GM21576 (cell line): Measurements from ENCODE around the gene GSTO1.
"Not testable (repeated sequence)": the region's sequence is repeated elsewhere in the genome, so short reads cannot be mapped to it uniquely, and the experiment has no call there.

Source experiments
- ATAC-seq: cut with Tn5 transposase; IDR thresholded peaks from one replicate; pipeline ENCODE4 v1.9.1; 2021; ENCODE audit warnings: mild to moderate bottlenecking, moderate library complexity; ENCODE audit not compliant: unreplicated experiment

GSTO1 gene

DNA sequence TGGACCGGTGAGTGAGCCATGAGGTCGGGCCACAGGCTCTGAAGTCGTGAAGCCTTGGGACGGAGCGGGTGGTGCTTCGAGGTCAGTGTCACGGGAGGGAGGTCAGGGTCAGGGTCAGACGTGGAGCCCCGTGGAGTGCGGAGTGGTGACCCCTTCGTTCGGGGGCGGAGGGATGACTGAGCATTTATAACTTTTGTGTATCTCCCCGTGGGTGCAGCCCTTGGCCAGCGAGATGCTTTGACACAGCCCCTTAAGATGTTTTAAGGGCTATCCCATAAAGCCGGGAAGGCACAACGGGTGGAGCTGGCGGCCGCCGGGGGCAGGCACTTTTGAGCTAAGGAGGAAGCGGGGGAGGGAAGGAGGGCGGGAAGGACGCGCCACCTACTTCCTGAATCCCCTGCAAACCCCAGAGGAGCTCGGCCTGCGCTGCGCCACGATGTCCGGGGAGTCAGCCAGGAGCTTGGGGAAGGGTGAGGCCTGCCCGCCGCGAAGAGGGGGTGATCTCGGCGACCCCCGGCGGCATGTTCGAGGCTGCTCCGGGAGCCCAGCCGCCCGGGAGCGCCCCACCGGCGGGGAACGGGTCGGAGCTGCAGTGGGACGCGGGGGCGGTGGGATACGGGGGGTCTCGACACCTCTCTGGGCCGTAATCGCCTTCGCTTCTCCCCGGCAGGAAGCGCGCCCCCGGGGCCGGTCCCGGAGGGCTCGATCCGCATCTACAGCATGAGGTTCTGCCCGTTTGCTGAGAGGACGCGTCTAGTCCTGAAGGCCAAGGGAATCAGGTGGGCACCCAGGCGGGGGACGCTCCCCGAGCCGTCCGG, at the start of gene GSTO1:
Gene GSTO1 (plus strand): TSS at position 400 of the 818 bp plus-strand sequence. CDS start 37 bp downstream, at position 437.
- ATAC-seq: peak; percentile 74

- no peak for ATAC-seq
These were observed 46.0 kb upstream of the GSTO1 start for GRCh38 chr10:104208730-104209129.

- ATAC-seq: no peak
These were observed 45.0 kb upstream of the GSTO1 start for GRCh38 chr10:104209575-104210198.

GRCh38 chr10:104216631-104217030, 38.1 kb upstream of the GSTO1 start:
- ATAC-seq: no peak

DNA sequence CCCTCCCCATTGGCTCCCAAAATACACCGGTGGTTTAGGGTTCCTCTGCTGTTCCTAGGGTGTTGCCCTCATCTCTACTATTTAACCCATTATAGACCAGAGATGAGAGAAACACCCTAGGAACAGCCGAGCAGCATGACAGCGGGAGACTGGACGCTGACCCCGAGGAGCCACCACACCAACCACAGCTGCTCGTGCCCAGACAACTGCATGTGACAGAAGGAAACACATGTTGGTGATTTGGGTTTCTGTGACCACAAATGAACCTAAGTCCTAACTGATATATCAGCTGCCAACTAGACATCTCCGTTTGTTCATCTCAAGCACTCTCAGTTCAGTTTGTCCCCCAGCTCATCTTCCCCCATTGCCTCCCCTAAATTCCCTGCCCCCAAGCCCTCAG, 35.9 kb upstream of the GSTO1 start:
- no peak for ATAC-seq

GRCh38 chr10:104220522-104220921, 34.2 kb upstream of the GSTO1 start:
- no peak for ATAC-seq

GRCh38 chr10:104223304-104223703, 31.4 kb upstream of the GSTO1 start:
- ATAC-seq: no peak

- no peak for ATAC-seq
These were observed 24.2 kb upstream of the GSTO1 start for GRCh38 chr10:104230490-104230889.

- peak; percentile 100 for ATAC-seq
These were observed 22.7 kb upstream of the GSTO1 start, which contains the start of gene CFAP43 for GRCh38 chr10:104231784-104232612. CFAP43 (minus strand) TSS chr10:104232364; CDS start chr10:104232246, 118 bp downstream.

DNA sequence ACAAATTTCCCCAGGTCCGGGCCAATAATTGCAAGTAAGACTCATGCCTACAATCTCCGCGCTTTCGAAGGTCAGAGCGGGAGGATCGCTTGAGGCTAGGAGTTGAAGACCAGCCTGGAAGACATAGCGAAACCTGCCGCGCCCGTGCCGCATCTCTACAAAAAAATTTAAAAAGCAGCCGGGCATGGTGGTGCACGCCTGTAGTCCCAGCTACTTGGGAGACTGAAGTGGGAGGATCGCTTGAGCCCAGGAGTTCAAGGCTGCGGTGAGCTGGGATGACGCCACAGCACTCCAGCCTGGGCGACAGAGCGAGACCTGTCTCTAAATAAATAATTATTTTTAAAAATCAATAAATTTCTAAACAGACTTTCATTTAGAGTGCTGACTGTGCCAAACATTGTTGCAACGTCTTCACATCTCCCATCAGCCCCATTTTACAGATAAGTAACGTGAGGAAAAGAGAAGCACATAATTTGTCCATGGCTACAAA, 22.0 kb upstream of the GSTO1 start:
- no peak for ATAC-seq

GRCh38 chr10:104233817-104234216, 20.9 kb upstream of the GSTO1 start:
- no peak for ATAC-seq

- no peak for ATAC-seq
These were observed 19.8 kb upstream of the GSTO1 start for GRCh38 chr10:104234934-104235333.

DNA sequence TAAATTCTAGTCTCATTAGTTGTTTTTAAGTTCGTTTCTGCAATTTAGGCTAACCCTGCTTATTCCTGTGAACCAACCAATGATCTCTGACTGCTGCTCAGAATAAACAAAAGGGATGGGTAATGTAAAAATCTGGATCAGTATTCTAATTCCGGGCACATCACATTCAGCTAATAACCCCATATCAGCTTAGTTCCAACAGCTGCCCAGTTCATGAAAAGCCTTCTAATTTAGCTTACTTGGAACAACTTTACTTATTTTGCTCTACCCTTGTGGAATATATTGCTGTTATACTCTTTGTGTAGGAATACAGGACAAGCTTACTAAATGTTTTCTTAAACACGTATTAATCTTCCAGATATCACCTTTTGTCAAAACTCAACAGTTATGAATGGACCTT, 18.9 kb upstream of the GSTO1 start:
- ATAC-seq: no peak

DNA sequence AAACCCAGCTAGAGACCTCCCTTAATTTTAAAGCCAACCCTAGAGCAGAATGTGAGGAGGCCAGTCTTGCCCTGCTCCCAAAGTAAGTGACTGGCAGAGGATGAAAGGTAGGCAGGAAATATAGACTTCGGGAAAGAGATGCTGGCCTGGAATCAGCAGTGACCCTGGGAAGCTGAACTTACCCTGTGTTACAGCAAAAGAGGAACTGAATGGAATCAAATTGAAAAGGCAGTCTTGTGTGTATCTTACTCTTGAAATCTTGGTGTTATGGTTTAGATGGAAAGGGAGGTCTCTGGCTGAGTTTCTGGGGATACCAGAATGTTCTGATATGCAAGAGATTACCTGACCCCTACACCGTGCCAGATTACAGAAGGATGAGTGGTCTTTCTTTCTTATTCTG, 14.6 kb upstream of the GSTO1 start:
- ATAC-seq: no peak

DNA sequence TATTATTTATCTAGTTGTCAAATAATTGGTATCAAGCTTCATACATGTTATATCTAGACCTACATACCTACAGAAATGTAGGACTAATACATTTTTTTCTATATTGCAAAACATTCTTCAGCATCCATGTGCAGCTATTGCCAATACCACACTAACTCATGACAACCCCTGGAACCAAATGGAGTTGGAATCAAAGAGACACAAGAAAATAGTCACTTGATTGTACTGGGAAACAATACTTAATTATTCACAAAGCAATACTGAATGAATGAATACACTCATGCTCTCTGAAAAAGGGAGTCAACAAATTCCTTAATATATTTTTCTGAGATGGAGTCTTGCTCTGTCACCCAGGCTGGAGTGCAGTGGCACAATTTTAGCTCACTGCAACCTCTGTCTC, 12.1 kb upstream of the GSTO1 start:
- ATAC-seq: no peak

GRCh38 chr10:104243009-104243408, 11.7 kb upstream of the GSTO1 start:
- not testable (repeated sequence) for ATAC-seq

- ATAC-seq: no peak
These were observed 11.2 kb upstream of the GSTO1 start for GRCh38 chr10:104243512-104243911.

GRCh38 chr10:104245066-104245632, 9.5 kb upstream of the GSTO1 start:
- no peak for ATAC-seq

DNA sequence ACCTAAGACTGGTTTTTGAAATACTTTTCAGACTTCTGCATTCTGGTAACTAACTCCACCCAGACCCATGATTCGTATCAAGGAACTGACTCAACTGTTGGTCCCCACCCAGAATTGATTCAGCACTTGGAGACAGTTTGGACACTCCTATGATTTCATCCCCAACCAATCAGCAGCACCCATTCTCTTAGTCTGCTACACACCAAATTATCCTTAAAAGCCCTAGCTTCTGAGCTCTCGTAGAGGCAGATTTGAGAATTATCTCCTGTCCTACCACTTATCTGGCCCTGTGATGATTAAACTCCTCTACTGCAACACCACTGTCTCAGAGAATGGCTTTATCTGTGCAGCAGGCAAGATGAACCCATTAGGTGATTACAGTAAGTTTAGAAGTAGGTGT, 7.7 kb upstream of the GSTO1 start:
- no peak for ATAC-seq

DNA sequence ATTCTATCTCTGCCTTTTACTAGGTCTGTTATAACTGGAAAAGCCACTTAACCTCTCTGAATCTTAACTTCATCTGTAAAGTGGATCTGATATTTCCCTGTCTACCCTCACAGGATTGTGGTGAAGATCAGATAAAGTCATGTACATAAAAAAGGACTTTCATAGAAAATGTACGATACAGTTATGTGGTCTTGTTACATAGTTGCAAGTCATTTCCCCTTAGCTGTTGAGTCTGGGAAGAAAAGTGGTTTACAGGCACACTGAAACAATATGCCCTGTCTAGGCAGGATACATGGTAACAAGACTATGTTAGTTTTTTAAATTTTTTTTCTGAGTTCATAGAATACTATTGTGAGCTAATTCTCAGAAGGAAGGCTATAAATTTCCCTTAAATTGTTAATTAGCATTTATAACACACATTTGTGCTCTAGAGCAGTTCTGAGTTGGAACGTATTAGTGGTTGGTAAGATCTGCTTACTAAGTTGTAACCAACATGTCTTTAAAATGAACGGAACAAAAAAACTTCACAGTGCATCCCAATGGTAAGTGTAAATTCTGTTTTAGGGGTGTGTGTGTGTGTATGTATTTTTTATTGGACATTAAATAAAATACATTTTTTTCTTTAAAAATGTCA, 7.1 kb upstream of the GSTO1 start:
- ATAC-seq: no peak
